IPS-18c (cell line): ENCODE data around the gene NGEF.
"Not testable (repeated sequence)": the region's sequence is repeated elsewhere in the genome, so short reads cannot be mapped to it uniquely, and the experiment has no call there.

ENCODE experiments used
- H3K4me3 ChIP-seq: 2 replicates; pipeline ENCODE4 v1.7.0; 2013; ENCODE audit warnings: low read depth, mild to moderate bottlenecking, low read length, moderate library complexity; ENCODE audit not compliant: insufficient read depth
- H3K9me3 ChIP-seq: one replicate; pipeline ENCODE4 v1.6.1; 2013; ENCODE audit warnings: mild to moderate bottlenecking, low read length, moderate library complexity; ENCODE audit not compliant: control insufficient read depth, insufficient read depth

NGEF gene, protein sequence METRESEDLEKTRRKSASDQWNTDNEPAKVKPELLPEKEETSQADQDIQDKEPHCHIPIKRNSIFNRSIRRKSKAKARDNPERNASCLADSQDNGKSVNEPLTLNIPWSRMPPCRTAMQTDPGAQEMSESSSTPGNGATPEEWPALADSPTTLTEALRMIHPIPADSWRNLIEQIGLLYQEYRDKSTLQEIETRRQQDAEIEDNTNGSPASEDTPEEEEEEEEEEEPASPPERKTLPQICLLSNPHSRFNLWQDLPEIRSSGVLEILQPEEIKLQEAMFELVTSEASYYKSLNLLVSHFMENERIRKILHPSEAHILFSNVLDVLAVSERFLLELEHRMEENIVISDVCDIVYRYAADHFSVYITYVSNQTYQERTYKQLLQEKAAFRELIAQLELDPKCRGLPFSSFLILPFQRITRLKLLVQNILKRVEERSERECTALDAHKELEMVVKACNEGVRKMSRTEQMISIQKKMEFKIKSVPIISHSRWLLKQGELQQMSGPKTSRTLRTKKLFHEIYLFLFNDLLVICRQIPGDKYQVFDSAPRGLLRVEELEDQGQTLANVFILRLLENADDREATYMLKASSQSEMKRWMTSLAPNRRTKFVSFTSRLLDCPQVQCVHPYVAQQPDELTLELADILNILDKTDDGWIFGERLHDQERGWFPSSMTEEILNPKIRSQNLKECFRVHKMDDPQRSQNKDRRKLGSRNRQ

DNA sequence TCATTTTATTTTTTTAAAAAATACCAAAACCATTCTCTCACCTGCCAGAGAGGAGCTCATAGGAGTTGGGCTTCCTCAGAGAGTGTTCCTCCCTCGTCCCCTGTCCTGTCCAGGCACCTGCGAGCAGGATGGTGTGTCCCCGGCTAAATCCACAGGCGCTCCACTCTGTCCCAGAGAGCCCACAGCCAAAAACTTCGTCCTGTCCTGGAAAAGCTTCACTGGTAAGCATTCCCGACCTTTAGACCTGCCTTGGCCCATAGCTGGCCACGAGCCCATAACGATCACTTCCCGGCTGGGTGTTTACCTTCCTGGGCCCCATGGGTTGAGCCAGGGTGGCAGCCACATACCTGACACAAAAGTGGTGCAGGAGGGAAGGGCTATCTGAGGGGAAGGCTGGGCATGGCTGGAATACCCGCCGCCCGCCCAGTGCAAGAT lies at the start of gene NGEF:
NGEF (minus strand) TSS at position 230 of the 435 bp plus-strand sequence. CDS start 38,366 bp downstream, outside the sequence.
- H3K9me3 ChIP-seq, result no peaks in the 10 kb centered on the region
- H3K4me3 ChIP-seq, result no peak within 1 kb of the TSS

DNA sequence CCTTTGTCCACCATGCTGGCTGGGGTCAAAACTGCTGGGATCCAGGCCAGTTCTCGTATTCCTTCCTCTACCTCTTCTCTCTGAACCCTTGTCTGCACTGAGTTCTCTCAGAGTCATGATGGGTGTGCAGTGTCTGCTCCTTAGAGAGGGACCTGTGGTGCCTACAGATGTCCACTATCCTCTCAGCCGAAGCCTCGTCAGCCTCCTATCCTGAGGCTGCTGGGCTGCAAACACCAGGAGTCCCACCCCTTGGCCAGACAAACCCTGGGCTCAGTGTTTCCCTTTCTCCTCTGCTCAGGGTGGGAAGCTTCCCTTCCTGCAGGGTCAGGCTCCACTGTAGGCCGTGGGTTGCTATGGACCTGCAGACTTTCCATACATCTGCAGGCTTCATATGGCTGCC lies 49.4 kb upstream of the NGEF start:
- Histone ChIP-seq H3K4me3 (no peak overlapping the region), H3K9me3 (no peaks in the 10 kb centered on the region)

DNA sequence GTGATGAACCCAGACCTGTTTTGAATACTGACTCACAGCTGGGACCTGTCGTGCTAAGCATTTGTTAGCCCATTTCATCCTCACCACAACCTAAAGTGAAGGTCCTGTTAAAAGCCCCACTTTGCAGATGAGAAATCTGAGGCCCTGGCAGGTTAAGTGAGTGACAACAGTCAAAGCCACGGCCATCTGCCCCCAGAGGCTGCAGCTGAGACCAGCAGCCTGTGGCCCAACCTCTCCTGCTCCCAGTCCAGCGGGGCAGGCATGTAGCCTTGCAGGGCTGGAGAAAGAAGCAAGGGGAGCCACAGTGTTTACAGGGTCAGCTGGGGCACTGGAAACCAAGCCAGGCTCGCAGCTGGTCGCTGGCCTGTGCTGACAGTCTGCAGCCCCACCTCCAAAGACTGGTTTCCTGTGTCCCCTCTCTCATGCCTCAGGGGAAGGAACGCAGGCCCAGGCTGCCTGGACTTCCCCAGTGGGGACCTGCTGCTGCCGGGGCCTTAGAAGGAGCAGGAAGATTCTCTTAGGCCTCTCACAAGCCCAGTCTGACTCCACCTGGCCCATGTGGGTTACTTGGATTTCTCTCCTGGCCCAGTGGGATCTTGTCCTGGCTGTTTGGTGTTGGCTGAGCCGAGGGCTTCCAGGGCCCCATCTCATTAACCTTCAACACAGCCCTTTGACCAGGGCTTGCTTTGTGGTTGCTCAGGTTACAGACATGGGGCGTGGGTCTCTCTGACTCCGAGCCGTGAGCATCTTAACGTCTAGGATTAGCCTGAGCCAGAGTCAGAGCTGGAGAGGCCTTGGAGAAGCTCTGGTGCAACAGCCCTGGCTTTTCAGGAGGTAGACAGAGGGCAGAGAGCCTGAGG lies 48.8 kb upstream of the NGEF start:
- H3K9me3 ChIP-seq, result no peaks in the 10 kb centered on the region
- no peak overlapping the region for H3K4me3 ChIP-seq

DNA sequence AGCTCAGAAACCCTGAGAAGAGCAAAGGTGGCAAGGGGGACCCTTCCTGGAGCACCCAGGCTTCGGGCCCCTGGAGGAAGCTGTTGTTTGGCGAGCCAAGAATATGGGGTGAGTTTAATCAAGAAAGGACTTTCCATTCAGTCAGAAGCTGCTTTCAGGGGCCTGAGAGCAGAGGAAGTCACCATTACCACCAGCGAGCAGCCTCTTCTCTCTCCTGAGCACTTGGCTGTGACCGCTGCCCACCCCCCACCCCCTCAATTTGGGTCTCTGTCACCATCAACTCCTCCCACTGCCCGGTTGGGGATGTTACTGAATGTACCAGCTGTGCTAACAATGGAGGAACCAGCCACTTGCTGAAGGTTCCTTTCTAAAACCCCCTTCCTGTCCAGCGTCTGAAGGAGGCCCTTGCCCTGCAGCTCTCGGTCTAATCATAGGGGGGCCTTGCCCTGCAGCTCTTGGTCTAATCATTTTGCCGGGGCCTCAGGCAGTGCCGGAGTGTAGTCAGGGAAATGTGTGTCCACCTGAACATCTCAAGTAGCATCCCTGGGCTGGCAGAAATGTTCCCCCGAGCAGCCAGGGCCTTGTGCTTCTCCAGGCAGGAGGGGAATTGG lies 48.0 kb upstream of the NGEF start:
- Histone ChIP-seq H3K4me3 (no peak overlapping the region), H3K9me3 (no peaks in the 10 kb centered on the region)

DNA sequence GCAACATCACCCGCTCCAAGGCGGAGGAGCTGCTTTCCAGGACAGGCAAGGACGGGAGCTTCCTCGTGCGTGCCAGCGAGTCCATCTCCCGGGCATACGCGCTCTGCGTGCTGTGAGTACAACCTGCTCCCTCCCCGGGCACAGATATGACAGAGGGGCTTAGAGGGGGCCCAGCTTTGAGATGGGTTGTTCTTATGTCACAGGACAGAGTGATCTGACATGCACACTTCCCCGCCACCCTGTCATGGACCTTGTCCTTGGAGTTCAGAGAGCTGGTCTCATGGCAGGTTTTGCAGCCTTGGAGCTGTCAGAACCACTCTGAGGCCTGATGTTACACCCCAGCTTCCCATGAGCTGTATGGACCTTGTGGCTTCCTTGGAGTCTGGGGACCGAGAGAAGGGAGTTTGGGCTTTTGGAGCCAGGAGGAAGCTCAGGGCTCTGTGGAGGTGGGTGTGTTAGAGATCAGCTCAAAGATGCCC lies 47.5 kb upstream of the NGEF start:
- no peaks in the 10 kb centered on the region for H3K9me3 ChIP-seq
- no peak overlapping the region for H3K4me3 ChIP-seq

DNA sequence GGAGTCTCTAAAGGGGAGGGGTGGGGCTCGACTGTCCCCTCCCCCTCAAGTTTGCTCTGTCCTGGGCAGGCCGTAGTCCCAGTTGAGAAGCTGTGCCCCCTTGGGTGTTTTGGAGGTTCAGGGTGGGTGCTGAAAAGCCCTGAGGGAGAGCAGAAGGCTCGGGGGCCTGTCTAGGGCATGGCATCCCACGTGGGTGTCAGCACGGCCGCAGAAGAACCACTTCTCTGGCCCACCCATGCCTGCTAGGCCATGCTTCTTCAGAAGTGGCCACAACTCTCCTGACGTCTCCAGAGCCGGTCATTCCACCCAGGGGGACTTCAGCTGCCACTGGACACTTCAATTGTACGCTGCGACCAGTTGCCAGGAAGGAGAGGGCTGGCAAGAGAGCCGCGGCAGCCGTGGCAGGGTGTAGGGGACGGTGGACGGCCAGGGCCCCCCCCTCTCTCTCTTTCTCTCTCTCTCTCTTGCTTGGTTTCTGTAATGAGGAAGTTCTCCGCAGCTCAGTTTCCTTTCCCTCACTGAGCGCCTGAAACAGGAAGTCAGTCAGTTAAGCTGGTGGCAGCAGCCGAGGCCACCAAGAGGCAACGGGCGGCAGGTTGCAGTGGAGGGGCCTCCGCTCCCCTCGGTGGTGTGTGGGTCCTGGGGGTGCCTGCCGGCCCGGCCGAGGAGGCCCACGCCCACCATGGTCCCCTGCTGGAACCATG lies 46.9 kb upstream of the NGEF start, which contains the start of gene INPP5D:
INPP5D (plus strand) TSS at position 546 of the 704 bp plus-strand sequence; CDS start at position 683, 137 bp downstream.
- Histone ChIP-seq H3K4me3 (no peak within 1 kb of the TSS), H3K9me3 (no peaks in the 10 kb centered on the region)

DNA sequence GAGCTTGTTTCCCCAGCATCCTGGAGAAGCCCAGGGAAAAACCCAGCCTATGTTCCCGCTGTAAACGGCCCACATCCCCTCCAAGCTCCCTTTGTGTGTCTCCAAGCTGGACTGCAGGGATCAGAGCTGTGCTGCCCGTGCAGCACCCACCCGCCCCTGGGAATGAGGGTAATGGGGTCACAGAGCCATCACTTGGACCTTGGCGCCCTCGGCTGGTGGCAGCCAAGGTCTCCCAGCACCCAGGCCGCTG lies 46.4 kb upstream of the NGEF start:
- no peaks in the 10 kb centered on the region for H3K9me3 ChIP-seq
- no peak overlapping the region for H3K4me3 ChIP-seq

DNA sequence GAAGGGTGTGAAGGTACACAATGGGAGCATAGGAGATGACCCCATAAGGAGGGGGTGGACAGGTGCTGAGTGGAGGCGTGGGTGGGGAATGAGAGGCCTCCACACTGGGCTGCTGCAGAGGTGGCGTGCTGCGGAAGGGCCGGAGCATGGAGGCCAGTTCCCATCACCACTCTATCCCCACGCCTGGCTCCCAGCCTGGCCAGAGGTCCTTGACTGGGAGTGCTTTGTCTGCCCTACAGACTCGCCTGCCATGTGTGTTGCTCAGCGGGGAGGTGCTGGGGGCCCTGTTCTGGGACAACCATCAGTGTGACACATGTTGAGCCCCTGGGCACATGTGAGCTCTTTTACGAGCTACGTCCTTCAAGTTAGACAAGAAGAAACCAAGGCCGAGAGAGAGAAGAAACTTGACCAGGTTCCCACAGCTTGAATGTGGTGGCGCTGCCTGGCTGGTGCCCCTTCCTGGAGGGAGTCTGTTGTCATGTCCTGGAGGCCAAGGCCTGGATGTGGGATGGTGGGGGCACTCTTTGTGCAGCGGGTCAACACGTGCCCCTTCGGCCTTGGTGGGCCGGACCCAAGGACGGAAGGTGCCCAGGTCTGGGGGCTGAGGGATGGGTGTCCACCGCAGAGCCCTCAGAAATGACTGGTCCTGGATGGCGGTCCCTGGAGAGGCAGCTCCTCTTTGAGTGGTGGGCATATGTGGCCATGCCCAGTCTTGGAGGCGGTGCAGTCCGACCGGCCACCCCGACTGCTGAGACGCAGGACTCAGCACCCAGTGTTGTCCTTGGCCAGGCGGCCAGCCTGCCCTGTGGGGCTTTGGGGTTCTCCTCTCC lies 45.9 kb upstream of the NGEF start:
- no peaks in the 10 kb centered on the region for H3K9me3 ChIP-seq
- no peak overlapping the region for H3K4me3 ChIP-seq

DNA sequence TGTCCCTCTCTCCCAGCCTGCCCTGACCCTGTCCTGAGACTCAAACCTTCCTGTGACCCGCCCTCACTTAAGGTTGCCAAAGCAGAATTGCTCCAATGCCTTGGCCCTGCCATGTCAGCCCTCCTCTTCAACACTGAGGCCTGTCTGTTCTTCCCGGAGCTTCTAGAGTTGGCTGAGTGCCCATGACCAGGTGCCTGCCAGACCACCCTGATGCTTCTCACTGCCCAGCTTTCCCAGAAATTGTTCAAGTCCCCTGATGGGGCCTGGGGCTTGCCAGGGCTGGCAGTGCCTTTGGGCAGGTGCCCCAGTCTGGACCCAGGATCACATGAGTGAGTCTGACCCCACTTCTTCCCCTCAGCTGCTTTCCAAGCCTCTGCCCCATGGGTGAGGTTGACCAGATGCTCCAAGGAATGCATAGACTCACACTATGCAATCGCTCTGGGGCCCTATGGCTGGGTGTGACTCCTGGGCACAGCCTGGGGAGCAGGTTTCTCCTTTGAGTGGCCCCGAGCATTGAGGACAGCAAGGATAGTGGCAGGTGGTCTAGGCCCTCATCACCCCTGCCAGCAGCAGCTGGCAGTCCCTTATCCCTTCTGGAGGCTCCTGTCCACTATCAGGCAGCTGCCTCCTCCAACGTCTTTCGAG lies 44.0 kb upstream of the NGEF start:
- no peaks in the 10 kb centered on the region for H3K9me3 ChIP-seq

DNA sequence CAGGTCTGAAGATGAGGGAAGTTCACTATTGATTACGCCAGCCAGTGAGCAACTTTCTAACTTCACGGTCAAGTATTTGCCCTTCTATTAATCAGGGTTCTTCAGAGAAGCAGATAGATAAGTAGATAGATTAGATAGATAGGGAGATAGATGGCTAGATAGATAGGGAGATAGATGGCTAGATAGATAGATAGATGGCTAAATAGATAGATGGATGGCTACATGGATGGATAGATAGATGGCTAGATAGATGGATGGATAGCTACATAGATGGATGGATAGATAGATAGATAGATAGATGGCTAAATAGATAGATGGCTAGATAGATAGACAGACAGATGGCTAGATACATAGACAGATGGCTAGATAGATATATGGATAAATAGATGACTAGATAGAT lies 42.3 kb upstream of the NGEF start:
- H3K9me3 ChIP-seq, result no peaks in the 10 kb centered on the region
- no peak overlapping the region for H3K4me3 ChIP-seq

More for the DNA sequence above, 44.0 kb upstream of the NGEF start:
- no peak overlapping the region for H3K4me3 ChIP-seq

DNA sequence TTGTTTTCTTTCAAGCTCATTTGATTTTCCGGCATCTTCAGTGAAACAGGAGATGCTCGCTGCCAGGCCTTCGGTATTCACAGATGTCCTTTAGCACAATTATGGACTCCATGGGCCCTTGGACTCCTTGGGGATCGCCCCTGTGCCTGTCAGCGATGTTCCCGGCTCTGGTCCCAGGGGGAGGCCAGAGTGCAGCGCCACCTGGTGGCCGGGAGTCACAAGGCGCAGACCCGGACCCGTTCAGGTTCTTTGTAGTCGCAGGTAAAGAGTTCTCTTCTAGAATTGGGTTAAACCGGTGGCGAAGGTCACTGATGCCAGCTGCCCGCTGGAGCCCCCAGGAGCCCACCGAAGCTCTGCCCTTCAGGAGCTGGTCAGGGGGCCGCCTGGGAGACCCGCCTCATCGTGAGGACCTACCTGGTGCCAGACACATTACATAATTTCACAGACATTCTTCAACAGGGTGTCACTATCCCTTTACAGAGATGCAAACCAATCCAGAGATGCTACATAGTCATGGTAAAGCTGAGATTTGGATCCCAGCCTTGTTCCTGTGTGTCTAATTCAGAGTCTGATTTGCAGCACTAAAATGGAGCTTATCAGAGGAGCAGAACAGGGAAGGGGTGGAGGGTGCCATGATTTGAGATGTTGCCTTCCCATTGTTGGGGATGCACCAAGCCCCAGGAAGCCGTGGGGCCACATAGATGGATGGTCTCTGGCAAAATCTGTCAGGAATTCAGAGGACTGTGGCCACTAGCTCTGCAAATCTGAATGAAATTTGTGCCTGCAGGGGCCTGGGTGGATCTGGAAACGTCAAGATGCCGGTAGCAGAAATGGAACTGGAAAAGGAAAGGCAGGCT lies 41.1 kb upstream of the NGEF start:
- no peak overlapping the region for H3K4me3 ChIP-seq
- no peaks in the 10 kb centered on the region for H3K9me3 ChIP-seq

DNA sequence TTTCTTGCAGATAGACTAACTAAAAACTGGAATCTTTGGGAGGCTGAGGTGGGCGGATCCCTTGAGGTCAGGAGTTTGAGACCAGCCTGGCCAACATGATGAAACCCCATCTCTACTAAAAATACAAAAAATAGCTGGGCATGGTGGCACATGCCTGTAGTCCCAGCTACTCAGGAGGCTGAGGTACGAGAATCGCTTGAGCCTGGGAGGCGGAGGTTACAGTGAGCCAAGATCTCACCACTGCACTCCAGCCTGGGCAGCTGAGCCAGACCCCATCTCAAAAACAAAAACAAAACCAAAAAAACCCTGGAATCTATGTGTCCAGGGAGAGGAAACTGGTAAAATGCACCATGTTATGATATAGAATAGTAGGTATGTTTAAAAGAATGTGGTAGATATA lies 39.5 kb upstream of the NGEF start:
- H3K4me3 ChIP-seq, result 0 out of 2 replicates have a peak overlapping the region, but pooled peaks have one; percentile 25
- not testable (repeated sequence) for H3K9me3 ChIP-seq

DNA sequence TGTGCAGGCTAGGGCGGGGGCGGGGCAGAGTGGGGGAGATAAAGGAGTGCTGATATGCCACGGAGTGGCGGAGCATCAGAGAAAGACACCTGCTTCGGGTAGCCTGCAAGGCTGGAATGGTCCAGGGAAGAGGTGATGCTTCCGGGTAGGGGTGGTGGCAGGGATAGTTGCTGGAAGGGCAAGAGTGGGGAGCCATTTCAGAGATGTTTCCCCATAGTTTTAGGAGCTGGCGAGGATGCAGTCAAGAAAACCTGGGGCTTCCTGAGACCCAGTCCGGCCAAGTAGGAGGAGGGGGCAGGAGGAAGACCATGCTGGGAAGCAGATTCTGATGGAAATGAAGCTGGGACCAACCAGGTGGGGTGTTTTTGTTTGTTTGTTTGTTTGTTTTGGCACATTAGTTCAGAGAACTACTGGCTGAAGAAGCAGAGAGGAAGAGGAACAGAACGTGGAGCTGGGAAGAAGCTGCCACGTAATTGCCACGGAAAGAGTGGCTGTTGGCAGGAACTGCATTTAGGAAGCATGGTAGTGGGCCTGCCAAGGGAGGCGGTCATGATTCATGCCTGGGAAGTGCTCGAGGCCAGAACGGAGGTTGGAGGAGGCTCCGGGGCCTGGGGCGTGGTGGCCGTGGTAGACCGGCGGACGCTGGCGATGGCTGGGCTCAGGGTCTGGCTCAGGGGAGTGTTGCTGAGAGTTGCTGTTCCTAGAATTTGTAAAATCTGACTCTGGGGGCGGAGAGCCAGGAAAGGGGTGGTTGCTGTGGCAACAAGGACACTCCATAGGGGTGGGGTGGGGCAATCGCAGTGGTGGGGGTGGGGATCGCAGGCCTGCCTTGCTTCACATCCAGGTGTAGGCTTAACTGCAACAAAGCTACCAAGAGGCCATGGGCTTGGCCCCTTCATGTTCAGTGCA lies 38.4 kb upstream of the NGEF start:
- H3K4me3 ChIP-seq, result peak overlapping the region; percentile 25
- H3K9me3 ChIP-seq, result no peaks in the 10 kb centered on the region
